ENCODE results near the gene IGFBP4.

Gene IGFBP4

GRCh38 chr17:40493697-40494096 is 50.4 kb downstream of the IGFBP4 start:
- Mint-ChIP-seq H3K36me3 (no peaks in the 10 kb centered on the region), H3K4me3 (no peak overlapping the region), H3K4me1 (peaks cover 12% of the 10 kb centered on the region), H3K27ac (no peak overlapping the region), H3K27me3 (peaks cover 3% of the 10 kb centered on the region), H3K9me3 (no peaks in the 10 kb centered on the region)
- ATAC-seq (ENCODE audit: low read depth) = no peak
- no peak for DNase-seq (ENCODE audit: low spot score in 2 of 2)

GRCh38 chr17:40495140-40495539 is 51.9 kb downstream of the IGFBP4 start:
- ATAC-seq (ENCODE audit: low read depth) (no peak), DNase-seq (ENCODE audit: low spot score in 2 of 2) (no peak)
- Mint-ChIP-seq H3K9me3 (no peaks in the 10 kb centered on the region), H3K27ac (no peak overlapping the region), H3K4me3 (no peak overlapping the region), H3K27me3 (peaks cover 10% of the 10 kb centered on the region), H3K36me3 (no peaks in the 10 kb centered on the region), H3K4me1 (peaks cover 8% of the 10 kb centered on the region)

- H3K4me1 Mint-ChIP-seq = peaks cover under 1% of the 10 kb centered on the region
- ATAC-seq (ENCODE audit: low read depth) (no peak), DNase-seq (ENCODE audit: low spot score in 2 of 2) (no peak)
- no peak overlapping the region for H3K4me3 Mint-ChIP-seq
- no peak overlapping the region for H3K27ac Mint-ChIP-seq
- no peaks in the 10 kb centered on the region for H3K9me3 Mint-ChIP-seq
- peaks cover 14% of the 10 kb centered on the region for H3K27me3 Mint-ChIP-seq
- no peaks in the 10 kb centered on the region for H3K36me3 Mint-ChIP-seq
These were observed 52.9 kb downstream of the IGFBP4 start for GRCh38 chr17:40496170-40496569.

GRCh38 chr17:40496634-40497420 is 53.6 kb downstream of the IGFBP4 start:
- no peak overlapping the region for H3K27ac Mint-ChIP-seq

DNA sequence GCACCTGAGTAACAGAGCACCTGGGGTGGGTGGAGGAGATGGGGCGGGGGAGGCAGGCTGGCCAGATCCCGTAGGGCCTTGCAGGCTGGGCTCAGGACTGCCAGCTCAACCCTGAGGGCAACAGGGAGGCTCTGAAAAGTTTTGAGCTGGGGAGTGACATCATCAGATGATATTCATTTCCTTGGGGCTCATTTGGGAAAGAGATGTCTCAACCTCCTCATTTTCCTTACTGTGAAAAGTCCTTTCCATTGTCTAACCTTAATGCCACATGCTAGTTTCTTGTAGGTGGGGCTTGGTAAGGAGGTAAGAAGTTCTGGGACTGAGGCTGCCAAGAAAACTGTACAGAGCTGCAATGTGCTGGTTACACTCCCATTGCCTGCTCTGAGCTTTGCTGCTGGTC is 54.4 kb downstream of the IGFBP4 start:
- Mint-ChIP-seq H3K4me1 (no peaks in the 10 kb centered on the region), H3K36me3 (no peaks in the 10 kb centered on the region)

More at GRCh38 chr17:40496634-40497420, 53.6 kb downstream of the IGFBP4 start:
- ATAC-seq (ENCODE audit: low read depth) = no peak
- H3K36me3 Mint-ChIP-seq = no peaks in the 10 kb centered on the region
- no peak overlapping the region for H3K4me3 Mint-ChIP-seq
- H3K27me3 Mint-ChIP-seq = peaks cover 14% of the 10 kb centered on the region
- H3K9me3 Mint-ChIP-seq = no peaks in the 10 kb centered on the region
- no peaks in the 10 kb centered on the region for H3K4me1 Mint-ChIP-seq
- DNase-seq (ENCODE audit: low spot score in 2 of 2) = no peak

DNA sequence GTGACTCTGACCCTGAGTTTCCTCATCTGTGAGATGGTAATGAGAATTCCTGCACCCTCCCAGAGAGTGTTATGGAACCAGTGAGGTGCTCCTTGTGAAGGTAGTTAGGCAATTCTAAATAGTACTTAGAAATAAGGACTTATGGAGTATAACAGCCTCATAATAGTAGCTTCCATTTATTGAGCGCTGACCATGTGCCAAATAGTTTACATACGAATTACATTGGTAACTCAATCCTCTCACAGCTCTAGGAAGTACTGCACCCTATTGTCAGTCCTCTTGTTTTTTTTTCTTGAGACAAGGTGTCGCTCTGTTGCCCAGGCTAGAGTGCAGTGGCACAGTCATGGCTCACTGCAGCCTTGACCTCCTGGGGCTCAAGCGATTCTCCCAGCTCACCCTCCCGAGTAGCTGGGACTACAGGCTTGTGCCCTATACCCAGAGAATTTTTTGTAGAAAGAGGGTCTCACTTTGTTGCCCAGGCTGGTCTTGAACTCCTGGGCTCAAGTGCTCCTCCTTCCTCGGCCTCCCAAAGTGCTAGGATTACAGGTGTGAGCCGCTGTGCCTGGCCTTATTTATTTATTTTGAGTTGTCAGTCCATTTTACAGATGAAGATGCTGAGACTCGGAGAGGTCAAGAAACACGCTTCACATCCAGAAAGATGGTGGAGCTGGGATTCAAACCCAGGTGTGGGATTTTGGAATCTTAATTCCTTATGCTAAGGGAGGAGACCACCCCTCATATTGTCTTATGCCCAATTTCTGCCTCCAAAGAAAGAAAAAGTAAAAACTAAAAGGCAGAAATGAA is 55.2 kb downstream of the IGFBP4 start:
- Mint-ChIP-seq H3K27ac (no peak overlapping the region), H3K9me3 (no peaks in the 10 kb centered on the region), H3K36me3 (no peaks in the 10 kb centered on the region), H3K4me3 (no peak overlapping the region), H3K27me3 (peaks cover 14% of the 10 kb centered on the region), H3K4me1 (no peaks in the 10 kb centered on the region)
- DNase-seq (ENCODE audit: low spot score in 2 of 2) (no peak), ATAC-seq (ENCODE audit: low read depth) (no peak)

More for the DNA sequence above, 54.4 kb downstream of the IGFBP4 start:
- DNase-seq (ENCODE audit: low spot score in 2 of 2) = no peak
- H3K27ac Mint-ChIP-seq = no peak overlapping the region
- H3K27me3 Mint-ChIP-seq = peaks cover 14% of the 10 kb centered on the region
- H3K4me3 Mint-ChIP-seq = no peak overlapping the region
- no peak for ATAC-seq (ENCODE audit: low read depth)
- H3K9me3 Mint-ChIP-seq = no peaks in the 10 kb centered on the region

- no peak for DNase-seq (ENCODE audit: low spot score in 2 of 2)
- H3K27ac Mint-ChIP-seq = no peak overlapping the region
- ATAC-seq (ENCODE audit: low read depth) = no peak
- H3K4me1 Mint-ChIP-seq = no peaks in the 10 kb centered on the region
- no peaks in the 10 kb centered on the region for H3K9me3 Mint-ChIP-seq
- no peaks in the 10 kb centered on the region for H3K36me3 Mint-ChIP-seq
- H3K4me3 Mint-ChIP-seq = no peak overlapping the region
- H3K27me3 Mint-ChIP-seq = peaks cover 14% of the 10 kb centered on the region
These were observed 56.4 kb downstream of the IGFBP4 start for GRCh38 chr17:40499551-40500189.

DNA sequence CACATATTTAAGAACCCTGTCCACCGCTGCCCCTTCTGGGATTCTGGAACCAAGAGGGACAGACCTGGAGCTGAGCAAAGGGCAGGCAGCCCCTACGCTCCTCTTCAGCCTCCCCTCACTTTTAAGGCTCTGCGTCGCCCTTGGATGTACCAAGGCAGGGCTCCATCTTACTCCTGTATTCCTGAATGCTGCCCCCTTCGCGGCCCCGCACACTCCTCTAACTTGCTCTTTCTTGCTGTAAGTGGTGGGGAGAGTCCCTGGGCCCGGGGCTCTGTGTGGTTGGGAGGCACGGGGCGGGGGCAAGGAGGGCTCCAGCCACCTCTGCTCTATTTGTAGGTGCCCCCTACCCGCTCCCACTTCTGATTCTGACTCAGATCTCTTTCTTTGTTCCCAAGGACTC is 56.9 kb downstream of the IGFBP4 start:
- ATAC-seq (ENCODE audit: low read depth) (no peak), DNase-seq (ENCODE audit: low spot score in 2 of 2) (no peak)
- peaks cover 14% of the 10 kb centered on the region for H3K27me3 Mint-ChIP-seq
- H3K27ac Mint-ChIP-seq = no peak overlapping the region
- H3K9me3 Mint-ChIP-seq = no peaks in the 10 kb centered on the region
- no peak overlapping the region for H3K4me3 Mint-ChIP-seq
- no peaks in the 10 kb centered on the region for H3K36me3 Mint-ChIP-seq
- no peaks in the 10 kb centered on the region for H3K4me1 Mint-ChIP-seq

DNA sequence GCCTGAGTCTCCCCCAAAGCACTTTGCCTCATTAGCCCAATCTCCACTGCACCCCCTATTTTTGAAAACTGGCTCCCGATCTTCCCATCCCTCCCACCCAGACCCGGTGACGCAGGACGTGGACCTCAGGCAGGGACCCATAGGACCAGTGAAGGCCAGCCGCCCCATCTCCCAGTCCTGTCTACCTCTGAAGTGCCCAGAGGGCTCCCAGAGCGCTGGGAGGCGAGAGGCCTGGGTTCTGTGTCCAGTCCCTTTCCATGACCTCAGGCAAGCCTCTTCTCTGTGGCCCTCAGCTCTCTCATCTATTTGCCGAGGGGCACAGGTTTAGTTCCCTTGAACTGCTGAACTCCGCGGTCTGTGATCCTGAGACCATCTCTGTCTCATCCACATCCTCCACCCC is 57.5 kb downstream of the IGFBP4 start:
- no peak overlapping the region for H3K4me3 Mint-ChIP-seq
- ATAC-seq (ENCODE audit: low read depth) = no peak
- H3K4me1 Mint-ChIP-seq = no peaks in the 10 kb centered on the region
- peaks cover 14% of the 10 kb centered on the region for H3K27me3 Mint-ChIP-seq
- H3K9me3 Mint-ChIP-seq = no peaks in the 10 kb centered on the region
- H3K27ac Mint-ChIP-seq = no peak overlapping the region
- no peak for DNase-seq (ENCODE audit: low spot score in 2 of 2)
- H3K36me3 Mint-ChIP-seq = no peaks in the 10 kb centered on the region

DNA sequence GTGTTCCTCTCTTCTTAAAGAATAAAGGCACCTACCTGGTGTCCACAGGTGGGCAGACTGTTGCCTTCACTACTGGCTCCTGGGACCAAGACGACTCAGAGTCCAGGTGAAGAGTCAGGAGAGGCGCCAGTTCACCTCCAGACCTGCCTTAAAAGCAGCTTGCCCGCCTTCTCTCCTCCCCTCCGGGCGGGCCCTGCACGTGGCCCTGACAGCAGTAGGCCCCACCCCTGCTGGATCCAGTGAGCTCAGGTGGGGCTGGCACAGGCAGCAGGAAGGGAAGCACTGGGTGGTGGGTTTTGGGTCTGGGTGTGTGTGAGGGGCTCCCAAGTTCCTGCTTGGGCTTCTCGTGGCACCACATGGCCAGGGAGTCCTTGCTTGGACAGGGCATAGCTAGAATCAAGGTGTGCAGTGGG is 58.3 kb downstream of the IGFBP4 start, which contains the start of gene TNS4:
Gene TNS4 (minus strand): TSS at position 125 of the 413 bp plus-strand sequence. CDS start 5,198 bp downstream, outside the sequence.
- no peak within 1 kb of the TSS for H3K4me3 Mint-ChIP-seq
- no peaks in the 10 kb centered on the region for H3K4me1 Mint-ChIP-seq
- ATAC-seq (ENCODE audit: low read depth) (no peak), DNase-seq (ENCODE audit: low spot score in 2 of 2) (no peak)
- peaks cover 14% of the 10 kb centered on the region for H3K27me3 Mint-ChIP-seq
- no peaks in the 10 kb centered on the region for H3K36me3 Mint-ChIP-seq
- H3K27ac Mint-ChIP-seq = no peak within 1 kb of the TSS
- no peaks in the 10 kb centered on the region for H3K9me3 Mint-ChIP-seq

GRCh38 chr17:40502716-40503115 is 59.5 kb downstream of the IGFBP4 start:
- no peak overlapping the region for H3K4me3 Mint-ChIP-seq
- H3K27ac Mint-ChIP-seq = no peak overlapping the region
- no peaks in the 10 kb centered on the region for H3K36me3 Mint-ChIP-seq
- H3K9me3 Mint-ChIP-seq = no peaks in the 10 kb centered on the region
- ATAC-seq (ENCODE audit: low read depth) (no peak), DNase-seq (ENCODE audit: low spot score in 2 of 2) (no peak)
- peaks cover 11% of the 10 kb centered on the region for H3K27me3 Mint-ChIP-seq
- H3K4me1 Mint-ChIP-seq = no peaks in the 10 kb centered on the region

DNA sequence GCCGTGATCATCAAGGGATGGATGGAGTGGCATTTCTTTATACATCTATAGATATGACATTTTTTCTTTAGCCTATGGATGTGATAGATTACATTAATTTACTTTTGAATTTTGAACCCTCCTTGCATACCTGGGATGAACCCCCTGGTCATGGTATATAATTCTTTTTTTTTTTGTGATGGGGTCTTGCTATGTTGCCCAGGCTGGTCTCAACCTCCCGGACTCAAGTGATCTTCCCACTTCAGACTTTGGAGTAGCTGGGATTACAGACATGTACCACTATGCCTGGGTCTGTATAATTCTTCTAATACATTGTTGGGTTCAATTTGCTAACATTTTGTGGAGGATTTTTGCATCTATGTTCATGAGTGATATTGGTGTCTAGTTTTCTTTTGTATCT is 59.9 kb downstream of the IGFBP4 start:
- Mint-ChIP-seq H3K27me3 (peaks cover 11% of the 10 kb centered on the region), H3K4me3 (no peak overlapping the region), H3K4me1 (no peaks in the 10 kb centered on the region), H3K36me3 (no peaks in the 10 kb centered on the region), H3K27ac (no peak overlapping the region), H3K9me3 (no peaks in the 10 kb centered on the region)
- no peak for ATAC-seq (ENCODE audit: low read depth)
- DNase-seq (ENCODE audit: low spot score in 2 of 2) = no peak

DNA sequence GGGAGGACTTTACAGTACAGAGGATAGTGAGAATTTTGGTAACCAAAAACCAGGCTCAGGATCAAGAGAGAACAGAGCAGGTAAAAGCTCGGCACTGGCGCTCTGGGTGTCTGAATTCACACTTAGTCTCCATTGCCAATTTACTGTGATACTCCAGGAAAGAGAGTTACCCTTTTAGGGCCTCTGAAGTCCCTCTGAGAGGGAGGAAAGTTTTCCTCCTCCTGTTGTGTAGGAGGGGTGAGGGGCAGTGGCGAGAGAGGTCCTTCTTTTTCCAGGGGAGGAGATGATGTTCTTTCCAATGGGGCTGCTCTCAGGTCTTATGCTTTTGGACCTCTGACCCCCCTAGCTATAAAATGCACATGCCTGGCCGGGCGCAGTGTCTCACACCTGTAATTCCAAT is 63.5 kb downstream of the IGFBP4 start:
- Mint-ChIP-seq H3K4me3 (no peak overlapping the region), H3K9me3 (no peaks in the 10 kb centered on the region), H3K36me3 (no peaks in the 10 kb centered on the region), H3K4me1 (peaks cover 3% of the 10 kb centered on the region), H3K27me3 (no peaks in the 10 kb centered on the region), H3K27ac (no peak overlapping the region)
- DNase-seq (ENCODE audit: low spot score in 2 of 2) = no peak
- ATAC-seq (ENCODE audit: low read depth) = no peak

Measured in memory B cell (primary cell).